HCT116 (cell line): ENCODE results near the gene LMNA. TPM values are rescaled to one million over a fixed set of nuclear protein-coding genes. Genes with fewer than 3 reads are reported as not detected.
A peak's percentile ranks its signal among the peaks of the same experiment; 100 is the strongest.

Experiments
- ATAC-seq: fragments of 200-7000 bp; cut with Tn5 transposase; 2 replicates; pipeline ENCODE4 v1.9.1; 2020; ENCODE audit warnings: mild to moderate bottlenecking, moderate library complexity
- BruUV-seq: library from RNA; stranded (reverse); fragments of 400-500 nt; replicated peaks from 2 replicates; lab custom pipeline; 2021; lab: Mats Ljungman, UMichigan
- CTCF ChIA-PET: fragments of 300-600 bp; sonication (Branson Sonifier 250); formaldehyde crosslinking; loops from one replicate; lab custom pipeline; 2021; ENCODE audit warnings: antibody characterized with exemption; lab: Charles Lee
- POLR2A ChIA-PET: fragments of 300-600, 350-600 bp; sonication (Branson Sonifier 250); formaldehyde crosslinking; loops from one replicate; lab custom pipeline; 2021; ENCODE audit warnings: antibody characterized with exemption; lab: Charles Lee
- RAD21 ChIA-PET, 2 experiments: fragments of 300-600 bp; sonication (Branson Sonifier 250); formaldehyde crosslinking; loops; one replicate each; lab custom pipeline; 2023; ENCODE audit warnings: low total read pairs in 2 of 2; ENCODE audit not compliant: uncharacterized antibody in 2 of 2, unreplicated experiment in 2 of 2, low non-redundant PET in 1 of 2; lab: Charles Lee
- DNase-seq: peaks from one replicate; pipeline ENCODE4 v3.0.0-alpha.2; 2010; ENCODE audit warnings: low read depth, low spot score
- H2AFZ ChIP-seq: fragments of 200-600 bp; shearing (Covaris generic), sonication (generic); 2 replicates; pipeline ENCODE4 v1.6.1; 2017; ENCODE audit warnings: low read depth, mixed run types, mixed read lengths, antibody characterized with exemption, low read length; ENCODE audit not compliant: poor library complexity, severe bottlenecking
- H3K27ac ChIP-seq: 2 replicates; pipeline ENCODE4 v1.5.1; 2012; ENCODE audit warnings: low read depth, low read length
- H3K27me3 ChIP-seq: fragments of 200-600 bp; sonication (generic); 2 replicates; pipeline ENCODE4 v1.6.1; 2016; ENCODE audit warnings: mixed run types, low read length, mixed read lengths; ENCODE audit not compliant: insufficient read depth
- H3K36me3 ChIP-seq, 2 experiments: fragments of 200-500 bp in 1 of 2; fragments of 200-600 bp in 1 of 2; sonication (Bioruptor generic) in 1 of 2; sonication (generic) in 1 of 2; 2 replicates each; pipeline versions ENCODE4 v1.5.1 to v1.6.1; 2014 to 2016; ENCODE audit warnings: low read length in 2 of 2, inconsistent platforms in 1 of 2, mixed read lengths in 1 of 2, mixed run types in 1 of 2; ENCODE audit not compliant: insufficient read depth in 2 of 2, control insufficient read depth in 1 of 2
- H3K4me1 ChIP-seq, 2 experiments: fragments of 200-600 bp in 1 of 2; sonication (generic) in 1 of 2; 2 replicates each; pipeline versions ENCODE4 v1.5.1 to v1.6.1; 2012 to 2017; ENCODE audit warnings: low read length in 2 of 2, inconsistent platforms in 1 of 2, mild to moderate bottlenecking in 1 of 2, mixed read lengths in 1 of 2, mixed run types in 1 of 2, moderate library complexity in 1 of 2; ENCODE audit not compliant: insufficient read depth in 2 of 2, control insufficient read depth in 1 of 2
- H3K4me2 ChIP-seq: fragments of 200-600 bp; sonication (generic); 2 replicates; pipeline ENCODE4 v1.6.1; 2017; ENCODE audit warnings: mixed run types, low read length, mixed read lengths
- H3K4me3 ChIP-seq, 2 experiments: fragments of 200-600 bp in 1 of 2; sonication (generic) in 1 of 2; replicated peaks in 1 of 2; 2 replicates each; pipeline ENCODE4 v1.5.1; 2011 to 2016; ENCODE audit warnings: low read length in 2 of 2, control low read depth in 1 of 2, low read depth in 1 of 2, mild to moderate bottlenecking in 1 of 2, mixed read lengths in 1 of 2, mixed run types in 1 of 2
- H3K79me2 ChIP-seq: fragments of 200-600 bp; sonication (generic); 2 replicates; pipeline ENCODE4 v1.6.1; 2017; ENCODE audit warnings: mild to moderate bottlenecking, mixed run types, low read length, moderate library complexity, mixed read lengths; ENCODE audit not compliant: insufficient read depth
- H3K9ac ChIP-seq: fragments of 200-600 bp; sonication (generic); 2 replicates; pipeline ENCODE4 v1.6.1; 2016; ENCODE audit warnings: low read length, mixed read lengths
- H3K9me2 ChIP-seq: fragments of 200-600 bp; sonication (generic), shearing (Covaris generic); 2 replicates; pipeline ENCODE4 v1.6.1; 2017; ENCODE audit warnings: mixed run types, mild to moderate bottlenecking, moderate library complexity; ENCODE audit not compliant: insufficient read depth
- H3K9me3 ChIP-seq, 2 experiments: fragments of 200-500 bp in 1 of 2; fragments of 200-600 bp in 1 of 2; sonication (Bioruptor generic) in 1 of 2; sonication (generic) in 1 of 2; 2 replicates each; pipeline ENCODE4 v1.6.1; 2014 to 2017; ENCODE audit warnings: low read length in 2 of 2, mixed read lengths in 2 of 2, inconsistent platforms in 1 of 2, low read depth in 1 of 2, mild to moderate bottlenecking in 1 of 2, mixed run types in 1 of 2, moderate library complexity in 1 of 2; ENCODE audit not compliant: control insufficient read depth in 1 of 2, insufficient read depth in 1 of 2
- H4K20me1 ChIP-seq: fragments of 200-600 bp; sonication (generic), shearing (Covaris generic); 2 replicates; pipeline ENCODE4 v1.6.1; 2017; ENCODE audit warnings: mixed run types, mild to moderate bottlenecking, moderate library complexity; ENCODE audit not compliant: insufficient read depth
- CBX3 ChIP-seq: IDR thresholded peaks from 2 replicates; pipeline ENCODE4 v1.6.1; 2012; ENCODE audit warnings: low read depth
- CEBPB ChIP-seq: IDR thresholded peaks from 2 replicates; pipeline ENCODE4 v1.6.1; 2012; ENCODE audit warnings: low read depth
- ELF1 ChIP-seq: IDR thresholded peaks from 2 replicates; pipeline ENCODE4 v1.6.1; 2012; ENCODE audit warnings: low read depth, borderline replicate concordance
- EZH2phosphoT487 ChIP-seq: fragments of 200-600 bp; IDR thresholded peaks from 2 replicates; pipeline ENCODE4 v1.6.1; 2018; ENCODE audit warnings: antibody characterized with exemption, borderline replicate concordance
- JUND ChIP-seq: IDR thresholded peaks from 2 replicates; pipeline ENCODE4 v1.6.1; 2012
- POLR2A ChIP-seq: IDR thresholded peaks from 2 replicates; pipeline ENCODE4 v1.7.0; 2011; ENCODE audit warnings: borderline replicate concordance; ENCODE audit not compliant: insufficient read depth, insufficient read length; ENCODE audit errors: extremely low read depth
- POLR2AphosphoS5 ChIP-seq: IDR thresholded peaks from 2 replicates; pipeline ENCODE4 v1.6.1; 2011; ENCODE audit warnings: mild to moderate bottlenecking, low read depth, low read length, moderate library complexity
- RAD21 ChIP-seq: IDR thresholded peaks from 2 replicates; pipeline ENCODE4 v1.6.1; 2012; ENCODE audit warnings: low read depth, mild to moderate bottlenecking
- SIN3A ChIP-seq: IDR thresholded peaks from 2 replicates; pipeline ENCODE4 v1.6.1; 2012; ENCODE audit warnings: low read depth
- SP1 ChIP-seq: IDR thresholded peaks from 2 replicates; pipeline ENCODE4 v1.6.1; 2012; ENCODE audit warnings: low read depth
- SRF ChIP-seq: IDR thresholded peaks from 2 replicates; pipeline ENCODE4 v1.6.1; 2012; ENCODE audit warnings: low read depth
- TCF7L2 ChIP-seq: IDR thresholded peaks from 2 replicates; pipeline ENCODE4 v1.7.0; 2011; ENCODE audit warnings: borderline replicate concordance, inconsistent platforms; ENCODE audit not compliant: insufficient read depth, insufficient read length; ENCODE audit errors: extremely low read depth
- YY1 ChIP-seq: IDR thresholded peaks from 2 replicates; pipeline ENCODE4 v1.6.1; 2011; ENCODE audit warnings: low read length, low read depth, moderate library complexity, mild to moderate bottlenecking; ENCODE audit not compliant: insufficient replicate concordance; ENCODE audit errors: extremely low read depth
- ZFX ChIP-seq: fragments of 450-650 bp; IDR thresholded peaks from 2 replicates; pipeline ENCODE4 v1.6.1; 2017
- ZNF274 ChIP-seq: fragments of 200-500 bp; sonication (Bioruptor generic); IDR thresholded peaks from 2 replicates; pipeline ENCODE4 v1.6.1; 2014; ENCODE audit warnings: mild to moderate bottlenecking, low read depth, low read length, inconsistent platforms
- intact Hi-C: fragments of 100-400 bp; cut with micrococcal nuclease; formaldehyde crosslinking; loops from 2 replicates; pipeline ENCODE4 v1.10.0; 2022
- total RNA-seq: library from RNA; stranded (reverse); gene quantifications from one replicate; pipeline ENCODE4 v1.2.1, GENCODE V29; 2021; ENCODE audit not compliant: unreplicated experiment
- TF ChIP-seq, protein P1 (sequence below): IDR thresholded peaks from 2 replicates; pipeline ENCODE4 v1.6.1; 2012
- TF ChIP-seq, protein P2 (sequence below): IDR thresholded peaks from 2 replicates; pipeline ENCODE4 v1.6.1; 2012; ENCODE audit warnings: low read depth
- TF ChIP-seq, protein P3 (sequence below), 3 experiments: fragments of 200-600 bp in 1 of 3; sonication (generic) in 1 of 3; IDR thresholded peaks in 2 of 3; conservative IDR thresholded peaks in 1 of 3; 2 replicates each; pipeline ENCODE4 v1.5.1; 2012 to 2017; ENCODE audit warnings: low read depth in 2 of 3, low read length in 2 of 3, antibody characterized with exemption in 1 of 3, borderline replicate concordance in 1 of 3, control low read depth in 1 of 3, mild to moderate bottlenecking in 1 of 3, mixed read lengths in 1 of 3, mixed run types in 1 of 3, moderate library complexity in 1 of 3; ENCODE audit not compliant: insufficient read depth in 1 of 3
- TF ChIP-seq, protein P4 (sequence below): IDR thresholded peaks from 2 replicates; pipeline ENCODE4 v1.6.1; 2011; ENCODE audit warnings: mild to moderate bottlenecking, low read length, moderate library complexity; ENCODE audit not compliant: insufficient replicate concordance; ENCODE audit errors: extremely low read depth

LMNA gene
- total RNA-seq, 1 experiment from 2014 or later: 528 TPM

DNA sequence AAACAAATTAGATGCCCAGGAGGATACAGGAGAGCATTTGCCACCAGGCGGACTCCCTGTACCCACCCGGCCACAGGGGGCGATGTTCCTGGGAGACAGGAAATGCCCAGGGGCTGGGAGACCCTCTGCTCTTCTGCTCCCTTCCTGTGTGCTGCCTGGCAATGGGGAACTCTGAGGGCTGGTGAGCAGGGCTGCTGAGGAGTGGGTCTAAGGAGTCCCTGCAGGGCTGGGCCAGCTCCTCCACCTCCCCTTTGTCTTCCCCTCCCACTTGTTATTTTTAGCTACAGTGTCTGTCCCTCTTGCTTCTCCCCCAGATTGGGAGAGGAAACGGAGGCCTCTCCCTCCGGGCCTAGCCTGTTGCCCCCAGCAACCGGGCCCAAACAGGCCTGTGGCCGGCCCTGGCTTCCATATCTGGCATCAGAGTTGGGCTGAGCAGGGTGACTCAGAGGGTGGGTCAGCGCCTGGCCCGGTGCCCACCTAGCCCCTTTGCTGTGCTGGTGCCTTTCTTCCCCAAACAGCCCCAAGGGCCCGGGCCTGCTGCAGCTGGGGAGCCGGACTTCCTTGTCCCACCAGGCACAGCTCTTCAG is 11.6 kb downstream of the LMNA start:
- no peaks in the 10 kb centered on the region for H3K27me3 ChIP-seq
- DNase-seq (peak; percentile 91), ATAC-seq (peak; percentile 40)
- no peaks in the 10 kb centered on the region for H4K20me1 ChIP-seq
- ChIA-PET RAD21 (interaction anchor here in 1 of 2 experiments (0.7 to 4.7 kb wide), 3 partner anchors 19 to 30 kb away, joined by 3 to 43 read pairs (median 3); no protein-coding TSS in a partner anchor), CTCF (interaction anchor here (0.7 to 8.4 kb wide), 8 partner anchors 11 to 236 kb away, joined by 3 to 189 read pairs (median 8); partner anchors contain the start of genes LMNA and MEX3A), POLR2A (interaction anchor here (1.0 to 6.1 kb wide), 7 partner anchors 12 to 186 kb away, joined by 3 to 56 read pairs (median 4); partner anchors contain the start of genes LMNA and RAB25)
- H3K4me1 ChIP-seq: peaks cover 74 to 98% of the 10 kb centered on the region in 2 experiments
- no TSS peak for BruUV-seq
- peak overlapping the region; percentile 95 for H3K27ac ChIP-seq
- peaks cover 98% of the 10 kb centered on the region for H3K79me2 ChIP-seq
- intact Hi-C loops: no loop called here
- peak overlapping the region; percentile 90 for H3K4me2 ChIP-seq
- peaks cover 5 to 18% of the 10 kb centered on the region in 2 experiments for H3K36me3 ChIP-seq
- no peak overlapping the region for H2AFZ ChIP-seq
- H3K9me2 ChIP-seq: no peaks in the 10 kb centered on the region
- H3K4me3 ChIP-seq: peak overlapping the region; percentile 52
- peak overlapping the region; percentile 75 for H3K9ac ChIP-seq
- no peaks in the 10 kb centered on the region for H3K9me3 ChIP-seq
- TF ChIP-seq CBX3: no peak
- TF ChIP-seq SIN3A: no peak
- no peak for TF ChIP-seq EZH2phosphoT487
- no peak for TF ChIP-seq ZNF274
- TF ChIP-seq, protein P1, sequence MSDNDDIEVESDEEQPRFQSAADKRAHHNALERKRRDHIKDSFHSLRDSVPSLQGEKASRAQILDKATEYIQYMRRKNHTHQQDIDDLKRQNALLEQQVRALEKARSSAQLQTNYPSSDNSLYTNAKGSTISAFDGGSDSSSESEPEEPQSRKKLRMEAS: no peak
- TF ChIP-seq POLR2A: no peak
- TF ChIP-seq, protein P2, sequence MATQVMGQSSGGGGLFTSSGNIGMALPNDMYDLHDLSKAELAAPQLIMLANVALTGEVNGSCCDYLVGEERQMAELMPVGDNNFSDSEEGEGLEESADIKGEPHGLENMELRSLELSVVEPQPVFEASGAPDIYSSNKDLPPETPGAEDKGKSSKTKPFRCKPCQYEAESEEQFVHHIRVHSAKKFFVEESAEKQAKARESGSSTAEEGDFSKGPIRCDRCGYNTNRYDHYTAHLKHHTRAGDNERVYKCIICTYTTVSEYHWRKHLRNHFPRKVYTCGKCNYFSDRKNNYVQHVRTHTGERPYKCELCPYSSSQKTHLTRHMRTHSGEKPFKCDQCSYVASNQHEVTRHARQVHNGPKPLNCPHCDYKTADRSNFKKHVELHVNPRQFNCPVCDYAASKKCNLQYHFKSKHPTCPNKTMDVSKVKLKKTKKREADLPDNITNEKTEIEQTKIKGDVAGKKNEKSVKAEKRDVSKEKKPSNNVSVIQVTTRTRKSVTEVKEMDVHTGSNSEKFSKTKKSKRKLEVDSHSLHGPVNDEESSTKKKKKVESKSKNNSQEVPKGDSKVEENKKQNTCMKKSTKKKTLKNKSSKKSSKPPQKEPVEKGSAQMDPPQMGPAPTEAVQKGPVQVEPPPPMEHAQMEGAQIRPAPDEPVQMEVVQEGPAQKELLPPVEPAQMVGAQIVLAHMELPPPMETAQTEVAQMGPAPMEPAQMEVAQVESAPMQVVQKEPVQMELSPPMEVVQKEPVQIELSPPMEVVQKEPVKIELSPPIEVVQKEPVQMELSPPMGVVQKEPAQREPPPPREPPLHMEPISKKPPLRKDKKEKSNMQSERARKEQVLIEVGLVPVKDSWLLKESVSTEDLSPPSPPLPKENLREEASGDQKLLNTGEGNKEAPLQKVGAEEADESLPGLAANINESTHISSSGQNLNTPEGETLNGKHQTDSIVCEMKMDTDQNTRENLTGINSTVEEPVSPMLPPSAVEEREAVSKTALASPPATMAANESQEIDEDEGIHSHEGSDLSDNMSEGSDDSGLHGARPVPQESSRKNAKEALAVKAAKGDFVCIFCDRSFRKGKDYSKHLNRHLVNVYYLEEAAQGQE: no peak
- no peak for TF ChIP-seq RAD21
- TF ChIP-seq POLR2AphosphoS5: peak; percentile 75
- no peak for TF ChIP-seq SRF
- no peak for TF ChIP-seq JUND
- peak; percentile 43 for TF ChIP-seq TCF7L2
- peak; percentile 7 for TF ChIP-seq YY1
- no peak for TF ChIP-seq ELF1
- TF ChIP-seq SP1: no peak
- TF ChIP-seq, protein P3, sequence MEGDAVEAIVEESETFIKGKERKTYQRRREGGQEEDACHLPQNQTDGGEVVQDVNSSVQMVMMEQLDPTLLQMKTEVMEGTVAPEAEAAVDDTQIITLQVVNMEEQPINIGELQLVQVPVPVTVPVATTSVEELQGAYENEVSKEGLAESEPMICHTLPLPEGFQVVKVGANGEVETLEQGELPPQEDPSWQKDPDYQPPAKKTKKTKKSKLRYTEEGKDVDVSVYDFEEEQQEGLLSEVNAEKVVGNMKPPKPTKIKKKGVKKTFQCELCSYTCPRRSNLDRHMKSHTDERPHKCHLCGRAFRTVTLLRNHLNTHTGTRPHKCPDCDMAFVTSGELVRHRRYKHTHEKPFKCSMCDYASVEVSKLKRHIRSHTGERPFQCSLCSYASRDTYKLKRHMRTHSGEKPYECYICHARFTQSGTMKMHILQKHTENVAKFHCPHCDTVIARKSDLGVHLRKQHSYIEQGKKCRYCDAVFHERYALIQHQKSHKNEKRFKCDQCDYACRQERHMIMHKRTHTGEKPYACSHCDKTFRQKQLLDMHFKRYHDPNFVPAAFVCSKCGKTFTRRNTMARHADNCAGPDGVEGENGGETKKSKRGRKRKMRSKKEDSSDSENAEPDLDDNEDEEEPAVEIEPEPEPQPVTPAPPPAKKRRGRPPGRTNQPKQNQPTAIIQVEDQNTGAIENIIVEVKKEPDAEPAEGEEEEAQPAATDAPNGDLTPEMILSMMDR (IDR thresholded peaks at IDR 0.05 in 2 of 3, conservative IDR thresholded peaks at IDR 0.05 in 1 of 3; ENCODE audit: borderline replicate concordance in 1 of 3, insufficient read depth in 1 of 3, low read depth in 2 of 3, low read length in 2 of 3): peak in 2 of 3 experiments; percentile 62 to 76; a peak in 4 of 6 replicates
- TF ChIP-seq CEBPB: no peak
- TF ChIP-seq, protein P4, sequence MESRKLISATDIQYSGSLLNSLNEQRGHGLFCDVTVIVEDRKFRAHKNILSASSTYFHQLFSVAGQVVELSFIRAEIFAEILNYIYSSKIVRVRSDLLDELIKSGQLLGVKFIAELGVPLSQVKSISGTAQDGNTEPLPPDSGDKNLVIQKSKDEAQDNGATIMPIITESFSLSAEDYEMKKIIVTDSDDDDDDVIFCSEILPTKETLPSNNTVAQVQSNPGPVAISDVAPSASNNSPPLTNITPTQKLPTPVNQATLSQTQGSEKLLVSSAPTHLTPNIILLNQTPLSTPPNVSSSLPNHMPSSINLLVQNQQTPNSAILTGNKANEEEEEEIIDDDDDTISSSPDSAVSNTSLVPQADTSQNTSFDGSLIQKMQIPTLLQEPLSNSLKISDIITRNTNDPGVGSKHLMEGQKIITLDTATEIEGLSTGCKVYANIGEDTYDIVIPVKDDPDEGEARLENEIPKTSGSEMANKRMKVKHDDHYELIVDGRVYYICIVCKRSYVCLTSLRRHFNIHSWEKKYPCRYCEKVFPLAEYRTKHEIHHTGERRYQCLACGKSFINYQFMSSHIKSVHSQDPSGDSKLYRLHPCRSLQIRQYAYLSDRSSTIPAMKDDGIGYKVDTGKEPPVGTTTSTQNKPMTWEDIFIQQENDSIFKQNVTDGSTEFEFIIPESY: no peak
- peak; percentile 67 for TF ChIP-seq ZFX
